Right lobe of liver (tissue), 4 donors: ENCODE measurements around the gene ALDH1A1.

Experiments used
- POLR2A ChIP-seq: fragments of 450-650 bp; IDR thresholded peaks from one replicate; pipeline ENCODE4 v1.6.1; 2017; ENCODE audit warnings: antibody characterized with exemption, mild to moderate bottlenecking
- TF ChIP-seq, protein P1 (sequence below), 4 donors: fragments of 200-600 bp in 3 of 4; fragments of 450-650 bp in 1 of 4; IDR thresholded peaks; one replicate each; pipeline versions ENCODE4 v1.5.1 to v1.8.0; 2016 to 2022; ENCODE audit warnings: antibody characterized with exemption in 4 of 4, mild to moderate bottlenecking in 2 of 4
- donor health status: DM: no; HTN: no; CAD: no.
- donor health status: DM: no; HTN: no; CAD: no.
- donor health status: DM: no; HTN: yes; CAD: no.

DNA sequence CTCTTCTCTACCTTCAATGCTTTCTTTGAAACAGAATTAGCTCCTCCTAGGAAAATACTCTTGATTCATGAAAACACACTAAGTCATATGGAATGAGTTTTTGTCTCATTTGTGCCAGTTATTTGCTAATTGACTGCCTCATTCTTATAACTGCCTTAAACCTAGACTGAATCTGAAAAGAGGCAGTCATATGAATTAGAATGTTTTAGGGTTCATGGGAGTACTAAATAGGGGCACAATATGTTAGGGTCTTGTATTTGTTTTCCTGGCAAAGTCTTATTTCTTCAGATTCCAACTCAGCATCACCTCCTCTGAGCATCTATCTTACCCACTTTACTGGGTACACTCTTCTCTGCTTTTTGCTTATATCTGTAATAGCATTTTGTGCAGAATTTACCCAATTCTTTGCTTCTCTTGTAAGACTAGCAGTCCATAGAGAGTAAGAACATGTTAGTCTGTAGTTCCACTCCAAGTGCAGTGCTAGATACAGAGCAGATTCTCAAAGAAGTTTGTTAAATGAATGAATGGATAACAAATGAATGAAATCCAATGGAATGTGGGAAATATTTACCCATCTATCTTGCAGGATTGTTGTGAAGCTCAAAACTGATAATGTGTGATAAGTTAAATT, 43.9 kb upstream of the ALDH1A1 start:
- TF ChIP-seq, protein P1, sequence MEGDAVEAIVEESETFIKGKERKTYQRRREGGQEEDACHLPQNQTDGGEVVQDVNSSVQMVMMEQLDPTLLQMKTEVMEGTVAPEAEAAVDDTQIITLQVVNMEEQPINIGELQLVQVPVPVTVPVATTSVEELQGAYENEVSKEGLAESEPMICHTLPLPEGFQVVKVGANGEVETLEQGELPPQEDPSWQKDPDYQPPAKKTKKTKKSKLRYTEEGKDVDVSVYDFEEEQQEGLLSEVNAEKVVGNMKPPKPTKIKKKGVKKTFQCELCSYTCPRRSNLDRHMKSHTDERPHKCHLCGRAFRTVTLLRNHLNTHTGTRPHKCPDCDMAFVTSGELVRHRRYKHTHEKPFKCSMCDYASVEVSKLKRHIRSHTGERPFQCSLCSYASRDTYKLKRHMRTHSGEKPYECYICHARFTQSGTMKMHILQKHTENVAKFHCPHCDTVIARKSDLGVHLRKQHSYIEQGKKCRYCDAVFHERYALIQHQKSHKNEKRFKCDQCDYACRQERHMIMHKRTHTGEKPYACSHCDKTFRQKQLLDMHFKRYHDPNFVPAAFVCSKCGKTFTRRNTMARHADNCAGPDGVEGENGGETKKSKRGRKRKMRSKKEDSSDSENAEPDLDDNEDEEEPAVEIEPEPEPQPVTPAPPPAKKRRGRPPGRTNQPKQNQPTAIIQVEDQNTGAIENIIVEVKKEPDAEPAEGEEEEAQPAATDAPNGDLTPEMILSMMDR (IDR thresholded peaks at IDR 0.05), result no peak
- no peak for TF ChIP-seq POLR2A
